H1 (cell line): Measurements from ENCODE around the gene PHLPP1. TPM values are rescaled to one million over a fixed set of nuclear protein-coding genes. Genes with fewer than 3 reads are reported as not detected.

Experiments used
- CTCF ChIA-PET: fragments of 300-600 bp; sonication (Branson Sonifier 250); formaldehyde crosslinking; loops from one replicate; lab custom pipeline; 2021; ENCODE audit not compliant: partially characterized antibody; lab: Charles Lee
- POLR2A ChIA-PET: fragments of 300-600 bp; sonication (Branson Sonifier 250); formaldehyde crosslinking; loops from one replicate; lab custom pipeline; 2021; ENCODE audit warnings: inconsistent platforms; ENCODE audit not compliant: partially characterized antibody; lab: Charles Lee
- DNase-seq, 2 experiments: peaks; one replicate each; pipeline versions ENCODE4 v3.0.0 to v3.0.0-alpha.2; 2010 to 2022; ENCODE audit warnings: low spot score in 2 of 2, low read depth in 1 of 2, mixed read lengths in 1 of 2
- FAIRE-seq: peaks from 2 replicates; lab custom pipeline; 2011; peaks lifted over from hg19 to GRCh38; lab: Jason Lieb, UNC
- H2AFZ ChIP-seq: 2 replicates; pipeline ENCODE4 v1.8.1; 2012; ENCODE audit warnings: low read length, inconsistent platforms
- H2AK5ac ChIP-seq: 2 replicates; pipeline ENCODE4 v1.6.1; 2013; ENCODE audit warnings: low read depth, low read length
- H2BK120ac ChIP-seq: replicated peaks from 2 replicates; pipeline ENCODE3; 2013; ENCODE audit warnings: low read depth, low read length, inconsistent platforms
- H2BK12ac ChIP-seq: 2 replicates; pipeline ENCODE4 v1.6.1; 2013; ENCODE audit warnings: low read depth, low read length
- H2BK15ac ChIP-seq: 2 replicates; pipeline ENCODE4 v1.6.1; 2013; ENCODE audit warnings: low read length
- H2BK20ac ChIP-seq: 2 replicates; pipeline ENCODE4 v1.6.1; 2013; ENCODE audit warnings: low read length
- H2BK5ac ChIP-seq: 2 replicates; pipeline ENCODE4 v1.6.1; 2013; ENCODE audit warnings: low read depth, low read length
- H3K14ac ChIP-seq: 2 replicates; pipeline ENCODE4 v1.6.1; 2013; ENCODE audit warnings: inconsistent platforms; ENCODE audit not compliant: insufficient read length
- H3K18ac ChIP-seq: 2 replicates; pipeline ENCODE4 v1.6.1; 2013; ENCODE audit warnings: low read length; ENCODE audit errors: extremely low read depth
- H3K23ac ChIP-seq: 2 replicates; pipeline ENCODE4 v1.6.1; 2013; ENCODE audit warnings: inconsistent platforms; ENCODE audit not compliant: insufficient read length
- H3K23me2 ChIP-seq: 2 replicates; pipeline ENCODE4 v1.6.1; 2013; ENCODE audit warnings: low read depth, low read length
- H3K27ac ChIP-seq: 2 replicates; pipeline ENCODE4 v1.6.1; 2011; ENCODE audit warnings: low read depth, low read length, inconsistent platforms
- H3K27me3 ChIP-seq, 4 experiments: replicated peaks in 1 of 4; 1 replicate in 1 of 4; 2 replicates in 3 of 4; pipeline versions ENCODE4 v1.6.1 to v1.8.1; 2011 to 2013; ENCODE audit warnings: low read length in 3 of 4, mild to moderate bottlenecking in 3 of 4, inconsistent platforms in 2 of 4, mixed read lengths in 2 of 4, moderate library complexity in 1 of 4; ENCODE audit not compliant: control insufficient read depth in 3 of 4, insufficient read depth in 3 of 4; ENCODE audit errors: extremely low read depth in 1 of 4
- H3K36me3 ChIP-seq, 4 experiments: 2 replicates each; pipeline versions ENCODE4 v1.6.1 to v1.8.1; 2011 to 2013; ENCODE audit warnings: mild to moderate bottlenecking in 4 of 4, low read length in 3 of 4, moderate library complexity in 2 of 4, control low read depth in 1 of 4, inconsistent platforms in 1 of 4; ENCODE audit not compliant: insufficient read depth in 4 of 4, control insufficient read depth in 2 of 4
- H3K4ac ChIP-seq: replicated peaks from 2 replicates; pipeline ENCODE3; 2013; ENCODE audit warnings: low read length, low read depth, mixed read lengths, inconsistent platforms; ENCODE audit not compliant: insufficient read length
- H3K4me1 ChIP-seq, 4 experiments: replicated peaks in 1 of 4; 1 replicate in 1 of 4; 2 replicates in 3 of 4; pipeline versions ENCODE4 v1.6.1 to v1.8.1; 2011 to 2013; ENCODE audit warnings: low read length in 3 of 4, inconsistent platforms in 2 of 4, mixed read lengths in 1 of 4; ENCODE audit not compliant: insufficient read depth in 4 of 4, control insufficient read depth in 3 of 4
- H3K4me2 ChIP-seq, 2 experiments: 2 replicates each; pipeline versions ENCODE4 v1.6.1 to v1.8.1; 2011 to 2013; ENCODE audit warnings: low read depth in 2 of 2, low read length in 2 of 2, control low read depth in 1 of 2, inconsistent platforms in 1 of 2, mild to moderate bottlenecking in 1 of 2; ENCODE audit not compliant: insufficient read depth in 1 of 2
- H3K4me3 ChIP-seq, 4 experiments: fragments of 200-600, 300-600 bp in 1 of 4; sonication (generic), shearing (Covaris generic), sonication (Bioruptor Twin) in 1 of 4; 2 replicates each; pipeline versions ENCODE4 v1.5.1 to v1.8.1; 2011 to 2016; ENCODE audit warnings: low read length in 4 of 4, low read depth in 3 of 4, control low read depth in 2 of 4, inconsistent platforms in 2 of 4, mild to moderate bottlenecking in 2 of 4, mixed read lengths in 1 of 4, moderate library complexity in 1 of 4; ENCODE audit not compliant: insufficient read depth in 2 of 4; ENCODE audit errors: extremely low read depth in 1 of 4
- H3K56ac ChIP-seq: replicated peaks from 2 replicates; pipeline ENCODE3; 2013; ENCODE audit warnings: low read depth, mild to moderate bottlenecking, mixed read lengths, low read length, inconsistent platforms; ENCODE audit not compliant: insufficient read length
- H3K79me1 ChIP-seq: 2 replicates; pipeline ENCODE4 v1.6.1; 2013; ENCODE audit warnings: low read depth, low read length, control low read depth
- H3K79me2 ChIP-seq, 2 experiments: 2 replicates each; pipeline versions ENCODE4 v1.6.1 to v1.8.1; 2012 to 2013; ENCODE audit warnings: low read length in 2 of 2, mild to moderate bottlenecking in 2 of 2, inconsistent platforms in 1 of 2; ENCODE audit not compliant: insufficient read depth in 2 of 2, control insufficient read depth in 1 of 2
- H3K9ac ChIP-seq, 4 experiments: replicated peaks in 1 of 4; 1 replicate in 1 of 4; 2 replicates in 3 of 4; pipeline versions ENCODE4 v1.6.1 to v1.8.1; 2011 to 2013; ENCODE audit warnings: low read depth in 3 of 4, low read length in 3 of 4, control low read depth in 2 of 4, mild to moderate bottlenecking in 2 of 4, moderate library complexity in 2 of 4, inconsistent platforms in 1 of 4; ENCODE audit errors: extremely low read depth in 1 of 4
- H3K9me3 ChIP-seq, 2 experiments: 2 replicates each; pipeline versions ENCODE4 v1.6.1 to v1.8.1; 2012 to 2013; ENCODE audit warnings: mild to moderate bottlenecking in 2 of 2, moderate library complexity in 2 of 2, control low read depth in 1 of 2, inconsistent platforms in 1 of 2, low read depth in 1 of 2, low read length in 1 of 2, mixed read lengths in 1 of 2; ENCODE audit not compliant: insufficient read depth in 2 of 2
- H4K20me1 ChIP-seq, 2 experiments: replicated peaks in 1 of 2; 2 replicates each; pipeline versions ENCODE3 to v1.8.1; 2011 to 2013; ENCODE audit warnings: inconsistent platforms in 2 of 2, low read length in 2 of 2, mild to moderate bottlenecking in 1 of 2; ENCODE audit not compliant: insufficient read depth in 2 of 2, control insufficient read depth in 1 of 2
- H4K5ac ChIP-seq: 2 replicates; pipeline ENCODE4 v1.6.1; 2013; ENCODE audit warnings: low read length, low read depth, mixed read lengths, inconsistent platforms; ENCODE audit not compliant: insufficient read length
- H4K8ac ChIP-seq: 2 replicates; pipeline ENCODE4 v1.8.0; 2013; ENCODE audit warnings: mild to moderate bottlenecking, moderate library complexity, low read length, inconsistent platforms; ENCODE audit not compliant: insufficient read depth; ENCODE audit errors: extremely low read depth
- H4K91ac ChIP-seq: replicated peaks from 2 replicates; pipeline ENCODE3; 2013; ENCODE audit warnings: low read length, mixed read lengths, inconsistent platforms; ENCODE audit not compliant: insufficient read length
- ATF3 ChIP-seq: IDR thresholded peaks from 2 replicates; pipeline ENCODE4 v1.6.1; 2011; ENCODE audit warnings: low read depth, mild to moderate bottlenecking, low read length; ENCODE audit not compliant: insufficient read depth
- BRCA1 ChIP-seq: IDR thresholded peaks from 2 replicates; pipeline ENCODE4 v1.6.1; 2012; ENCODE audit warnings: low read depth, low read length, improper control_type of control experiment
- CBX8 ChIP-seq: fragments of 300-800, 300-1000 bp; sonication (generic); IDR thresholded peaks from 2 replicates; pipeline ENCODE4 v1.7.1; 2016; ENCODE audit warnings: low read depth, low read length, borderline replicate concordance
- MAX ChIP-seq: IDR thresholded peaks from 2 replicates; pipeline ENCODE4 v1.6.1; 2012; ENCODE audit warnings: inconsistent platforms
- NANOG ChIP-seq: IDR thresholded peaks from 2 replicates; pipeline ENCODE4 v1.6.1; 2011; ENCODE audit warnings: low read length, low read depth, mild to moderate bottlenecking, inconsistent platforms; ENCODE audit not compliant: insufficient read depth, poor library complexity, severe bottlenecking
- POLR2A ChIP-seq, 2 experiments: IDR thresholded peaks; 1 replicate in 1 of 2; 2 replicates in 1 of 2; pipeline ENCODE4 v1.6.1; 2011; ENCODE audit warnings: low read depth in 2 of 2, low read length in 2 of 2, mild to moderate bottlenecking in 2 of 2; ENCODE audit errors: control extremely low read depth in 1 of 2
- RBBP5 ChIP-seq: IDR thresholded peaks from 2 replicates; pipeline ENCODE4 v1.7.1; 2012; ENCODE audit warnings: low read depth, mild to moderate bottlenecking, inconsistent platforms, low read length, moderate library complexity, borderline replicate concordance
- RNF2 ChIP-seq: fragments of 200-900, 300-1000 bp; sonication (generic); IDR thresholded peaks from 2 replicates; pipeline ENCODE4 v1.7.1; 2016; ENCODE audit warnings: borderline replicate concordance, low read depth, mild to moderate bottlenecking, antibody characterized with exemption, low read length; ENCODE audit not compliant: poor library complexity, severe bottlenecking; ENCODE audit errors: missing control alignments
- SIX5 ChIP-seq: IDR thresholded peaks from 2 replicates; pipeline ENCODE4 v1.6.1; 2011; ENCODE audit warnings: mild to moderate bottlenecking, low read depth, low read length
- USF2 ChIP-seq: IDR thresholded peaks from 2 replicates; pipeline ENCODE4 v1.6.1; 2011; ENCODE audit warnings: low read length, improper control_type of control experiment
- WGBS, 2 experiments: shearing (Covaris generic) in 1 of 2; methylation state at CpG; one replicate each; pipeline versions ENCODE4 v1.1.6 to v1.1.7; 2013 to 2015; ENCODE audit warnings: low lambda C conversion rate in 2 of 2, mixed read lengths in 2 of 2, inconsistent platforms in 1 of 2, low coverage in 1 of 2, missing lambda C conversion rate in 1 of 2; ENCODE audit not compliant: insufficient replicate concordance in 2 of 2, insufficient coverage in 1 of 2, insufficient read length in 1 of 2; ENCODE audit errors: extremely low coverage in 1 of 2, missing lambda C conversion rate in 1 of 2; 5-methylcytosine and 5-hydroxymethylcytosine counted together
- polyA plus RNA-seq, 7 experiments: library from polyadenylated mRNA; depleted of rRNA in 3 of 7; stranded (reverse) in 5 of 7; unstranded in 2 of 7; fragments of >200 nt in 5 of 7; fragments of 200-250 nt in 2 of 7; gene quantifications; 1 replicate in 5 of 7; 2 replicates in 1 of 7; 4 replicates in 1 of 7; pipeline versions ENCODE4 v1.2.1 to v1.2.3, GENCODE V29; 2011 to 2013; ENCODE audit warnings: missing spikeins in 2 of 7, mixed read lengths in 2 of 7
- total RNA-seq: library from RNA; stranded (reverse); fragmentation: NEBNext Ultra II Directional; extraction: Animal tissue kit (Norgen Biotek cat#: 25700); gene quantifications from 2 replicates; pipeline ENCODE4 v1.2.1, GENCODE V29; 2021

Gene PHLPP1
- total and polyA plus RNA-seq, 2 of the 8 experiments (the other 6 are each of a cell fraction or from before 2014, with no cell fraction given), result 28.0 to 66.3 TPM

DNA sequence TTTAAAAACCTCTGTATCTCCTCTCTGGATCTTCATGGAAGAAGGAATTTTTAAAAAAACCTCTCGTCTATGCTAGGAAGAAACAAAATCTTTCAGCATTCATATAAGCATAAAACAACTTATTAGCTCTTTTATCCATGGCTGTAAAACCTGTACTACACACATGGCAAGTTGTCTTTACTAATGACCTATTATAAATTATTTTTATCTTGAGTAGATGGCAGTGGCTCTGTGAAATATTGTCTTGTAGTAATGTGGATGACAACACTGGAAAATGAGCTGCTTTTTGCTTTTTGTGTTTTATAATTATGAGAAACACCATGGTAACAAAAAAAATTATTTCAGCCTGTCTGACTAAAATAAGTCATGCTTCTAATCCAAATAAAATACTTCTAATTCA is 18.9 kb downstream of the PHLPP1 start:
- H3K4me1 ChIP-seq, result peaks cover 6 to 22% (median 18%) of the 10 kb centered on the region in 4 experiments
- CTCF ChIA-PET, result interaction anchor here (0.6 to 1.2 kb wide), 3 partner anchors 9 to 14 kb away, joined by 3 to 4 read pairs (median 3); no protein-coding TSS in a partner anchor
- H3K23ac ChIP-seq, result no peak overlapping the region
- H3K9me3 ChIP-seq, result peaks cover 4 to 5% of the 10 kb centered on the region in 2 experiments; a peak in 3 of 4 replicates
- no peak overlapping the region for H3K56ac ChIP-seq
- H3K27ac ChIP-seq, result no peak overlapping the region
- no peak overlapping the region for H3K18ac ChIP-seq
- no peaks in the 10 kb centered on the region for H3K27me3 ChIP-seq
- H3K4me3 ChIP-seq, result no peak overlapping the region
- H3K14ac ChIP-seq, result no peak overlapping the region
- no peak overlapping the region for H4K8ac ChIP-seq
- POLR2A ChIA-PET, result interaction anchor here (1.2 kb wide), 1 partner anchor 9 kb away, joined by 4 read pairs; no protein-coding TSS in a partner anchor
- 89% methylated on average over 1 of the region's 1 CpG; no CpG with 5 or more reads in 1 of the 2 experiments for WGBS, 2 experiments
- no peak overlapping the region for H2AK5ac ChIP-seq
- H2BK12ac ChIP-seq, result no peak overlapping the region
- no peak overlapping the region for H3K4ac ChIP-seq
- H2BK5ac ChIP-seq, result no peak overlapping the region
- H3K36me3 ChIP-seq, result peaks cover 0 to 12% (median 2%) of the 10 kb centered on the region in 4 experiments; a peak in 2 of 8 replicates
- no peak overlapping the region for H2BK15ac ChIP-seq
- peaks cover 59 to 100% of the 10 kb centered on the region in 2 experiments for H3K79me2 ChIP-seq
- peaks cover 7 to 17% of the 10 kb centered on the region in 2 experiments for H4K20me1 ChIP-seq
- no peak overlapping the region for H2BK120ac ChIP-seq
- no peak overlapping the region for H4K91ac ChIP-seq
- peaks cover 4% of the 10 kb centered on the region for H3K79me1 ChIP-seq
- TF ChIP-seq SIX5 (no peak), RBBP5 (no peak), BRCA1 (no peak), CBX8 (no peak), POLR2A (IDR thresholded peaks at IDR 0.05; ENCODE audit: control extremely low read depth in 1 of 2, low read depth in 2 of 2, low read length in 2 of 2) (no peak), ATF3 (no peak), USF2 (no peak), MAX (no peak), RNF2 (no peak), NANOG (no peak)
- no peak overlapping the region for H3K4me2 ChIP-seq
- H3K9ac ChIP-seq, result no peak overlapping the region
- no peaks in the 10 kb centered on the region; the same call in 1 of the 2 replicates for H3K23me2 ChIP-seq
- no peak for DNase-seq
- no peak overlapping the region for H2BK20ac ChIP-seq
- H4K5ac ChIP-seq, result no peak overlapping the region
- no peak overlapping the region for H2AFZ ChIP-seq
- no peak for FAIRE-seq
